Kidney glomerular epithelial cell (primary cell): ENCODE measurements around the gene TBCD.

ENCODE experiments used
- DNase-seq: peaks from one replicate; lab custom pipeline; 2025; lab: John Stamatoyannopoulos, UW

TBCD gene

DNA sequence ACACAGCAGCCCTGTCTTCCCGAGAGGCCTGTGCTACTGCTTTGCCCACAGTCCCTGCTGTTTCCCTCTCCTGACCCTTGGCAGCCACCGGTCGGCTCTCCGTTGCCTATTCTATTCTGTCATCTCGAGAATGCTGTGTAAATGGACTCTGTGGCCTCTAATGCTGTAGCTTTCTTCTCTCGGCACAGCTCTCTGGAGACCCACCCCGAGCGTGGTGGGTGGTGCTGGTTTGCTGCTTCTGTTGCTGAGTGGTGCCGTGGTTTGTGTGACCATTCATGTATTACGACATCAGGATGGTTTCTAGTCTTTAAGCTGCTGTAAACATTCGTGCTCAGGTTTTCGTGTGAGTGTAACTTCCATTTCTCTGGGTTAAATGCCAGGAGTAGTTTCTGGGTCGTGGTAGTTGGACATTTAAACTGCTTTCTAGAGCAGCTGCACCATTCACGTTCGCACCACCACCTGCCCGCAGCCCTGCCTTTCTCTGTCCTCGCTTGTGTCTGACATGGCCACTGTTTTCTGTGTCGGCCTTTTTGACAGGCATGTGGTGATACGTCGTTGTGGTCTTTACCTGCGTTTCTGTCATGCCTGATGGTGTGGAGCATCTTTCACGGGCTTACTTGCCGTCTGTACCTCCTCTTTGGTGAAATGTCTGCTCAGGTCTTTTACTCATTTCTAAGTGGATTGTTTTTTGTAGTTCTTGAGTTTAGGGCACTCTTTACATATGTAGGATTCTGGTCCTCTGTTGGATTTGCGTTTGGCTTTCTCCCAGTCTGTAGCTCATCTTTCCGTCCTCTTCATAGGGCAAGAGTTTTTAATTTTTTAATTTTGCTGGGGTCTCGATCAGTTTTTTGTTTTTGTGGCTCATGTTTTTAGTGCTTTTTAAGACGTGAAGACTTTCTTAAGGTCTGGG, 135.6 kb downstream of the TBCD start:
- no peak for DNase-seq

DNA sequence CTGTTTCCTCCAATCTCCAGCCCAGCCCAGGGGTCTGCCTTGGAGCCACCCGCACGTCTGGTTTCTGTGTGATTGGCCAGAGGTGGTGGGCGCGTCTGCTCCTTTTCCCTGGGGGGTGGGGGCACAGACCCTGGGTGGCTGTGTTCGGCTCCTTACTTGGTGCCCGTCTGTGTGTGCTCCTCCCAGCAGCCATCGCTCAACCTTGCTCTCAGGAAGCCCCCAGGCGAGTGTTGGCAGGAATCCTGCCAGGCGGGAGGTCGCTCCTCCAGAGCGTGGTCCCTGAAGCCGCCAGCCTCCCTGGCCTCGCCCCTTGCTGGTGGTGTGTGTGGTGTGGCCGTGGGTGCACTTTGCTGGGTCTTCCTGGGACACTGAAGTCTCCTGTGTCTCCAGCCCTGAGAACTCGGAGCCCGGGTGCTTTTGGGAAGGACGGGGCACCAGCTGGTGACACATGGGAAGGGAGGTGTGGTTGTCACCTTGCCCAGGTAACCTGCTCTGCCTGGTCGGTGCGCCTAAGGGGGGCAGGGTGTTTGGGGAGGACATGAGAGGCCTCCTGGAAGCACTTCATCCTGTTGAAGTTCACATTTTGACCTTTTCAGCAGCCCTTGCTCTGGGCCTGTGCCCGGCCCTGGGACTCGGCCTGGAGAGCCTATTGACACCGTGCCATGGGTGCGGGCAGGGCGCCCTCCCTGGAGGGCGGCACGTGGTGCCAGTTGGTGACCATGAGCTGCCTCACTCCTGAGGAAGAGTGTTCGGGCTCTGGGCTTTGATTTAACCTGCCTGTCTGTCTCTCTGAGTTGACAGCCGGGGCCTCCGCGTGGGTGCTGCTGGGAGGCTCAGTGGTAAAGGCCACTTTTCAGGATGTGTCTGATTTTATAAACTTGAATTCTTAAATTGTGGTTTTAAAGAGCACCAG, 137.0 kb downstream of the TBCD start:
- DNase-seq, result no peak

DNA sequence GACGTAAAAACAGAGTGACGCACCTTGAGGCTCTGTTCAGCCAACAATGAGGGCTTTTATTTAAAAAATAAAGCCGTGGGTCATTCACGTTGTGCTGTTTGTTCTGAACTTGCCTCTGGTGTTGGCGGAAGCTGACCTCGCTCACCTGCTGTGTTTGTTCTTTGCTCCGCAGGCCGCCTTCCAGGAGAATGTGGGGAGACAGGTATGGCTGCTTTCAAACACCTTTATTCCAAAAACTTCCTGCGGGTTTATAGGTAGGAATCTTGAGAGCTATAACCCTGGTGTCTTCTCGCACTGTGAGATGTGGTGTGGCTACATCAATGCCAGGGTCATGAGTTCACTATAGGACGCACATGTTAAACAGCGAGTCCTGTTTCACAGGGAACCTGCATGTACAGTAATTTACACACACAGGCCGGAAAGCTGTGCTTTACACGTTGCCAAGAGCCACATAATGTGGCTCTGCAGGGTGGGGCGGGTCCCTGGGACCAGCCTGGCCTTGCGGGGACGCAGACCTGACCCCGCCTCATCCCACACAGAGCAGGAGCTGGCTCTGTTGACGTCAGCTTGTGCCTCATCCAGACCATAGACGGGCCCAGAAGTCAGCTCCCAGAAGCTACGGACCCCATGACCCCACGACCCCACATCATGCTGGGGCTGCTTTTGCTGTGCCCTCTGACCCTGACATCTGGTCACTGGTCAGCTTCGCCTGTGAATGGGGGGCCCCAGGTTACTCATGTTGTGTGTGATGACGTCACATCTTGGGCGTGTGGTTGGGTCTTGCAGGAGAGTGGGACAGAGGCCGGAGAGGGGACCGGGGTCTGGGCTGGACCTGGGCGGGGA, 137.9 kb downstream of the TBCD start:
- no peak for DNase-seq

DNA sequence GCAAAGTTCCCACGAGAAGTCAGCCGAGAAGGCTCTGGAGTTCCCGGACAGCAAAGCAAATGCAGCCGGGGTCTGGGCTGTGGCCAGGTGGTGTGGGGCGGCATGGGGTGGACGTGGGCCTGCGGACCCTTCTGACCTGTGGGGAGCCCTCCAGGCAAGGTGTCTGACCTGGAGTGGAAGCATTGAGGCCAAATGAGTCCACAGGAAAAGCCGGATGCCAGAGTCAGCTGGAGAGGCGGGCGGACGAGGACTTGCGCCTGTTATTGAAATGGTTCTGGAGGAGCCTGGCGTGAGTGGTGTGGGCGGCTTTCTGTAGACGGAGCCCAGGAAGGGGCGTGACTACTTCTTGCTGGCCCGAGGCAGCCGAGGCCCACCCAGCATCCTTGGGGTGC, 138.5 kb downstream of the TBCD start:
- no peak for DNase-seq

DNA sequence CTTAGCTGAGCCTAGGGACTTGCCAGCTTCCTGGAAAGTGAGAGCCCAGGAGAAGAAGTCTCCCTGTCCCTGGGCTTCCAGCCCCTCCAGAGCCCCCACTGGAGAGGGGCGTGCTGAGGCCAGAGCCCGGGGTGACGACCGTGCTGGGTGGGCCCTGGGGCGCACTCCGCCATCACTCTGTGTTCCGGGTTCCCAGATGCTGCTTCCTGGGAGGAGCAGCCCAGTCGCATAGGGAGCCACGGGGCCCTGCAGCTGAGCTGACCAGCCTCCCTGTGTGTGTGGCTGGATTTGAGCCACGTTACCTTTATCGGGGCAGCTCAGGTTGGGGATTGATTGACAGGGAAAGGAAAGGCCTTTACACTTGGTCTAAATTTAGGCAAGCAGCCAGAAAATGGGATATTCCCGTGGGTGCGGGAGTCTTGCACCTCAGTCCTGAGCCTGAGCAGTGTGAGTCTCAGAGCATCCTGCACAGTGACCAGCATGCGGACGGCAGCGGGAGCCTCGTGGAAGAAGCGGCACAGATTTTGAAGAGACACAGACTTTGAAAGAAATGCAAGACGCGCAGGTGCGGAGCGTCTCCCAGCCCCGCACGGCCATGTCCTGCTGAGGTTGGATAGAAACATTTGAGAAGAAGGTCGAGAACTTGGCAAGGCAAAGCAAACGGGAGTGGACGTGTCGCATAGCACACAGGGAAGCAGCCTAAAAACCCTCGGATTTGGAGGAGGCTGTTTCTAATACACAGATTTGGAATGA, 139.2 kb downstream of the TBCD start:
- DNase-seq, result no peak

DNA sequence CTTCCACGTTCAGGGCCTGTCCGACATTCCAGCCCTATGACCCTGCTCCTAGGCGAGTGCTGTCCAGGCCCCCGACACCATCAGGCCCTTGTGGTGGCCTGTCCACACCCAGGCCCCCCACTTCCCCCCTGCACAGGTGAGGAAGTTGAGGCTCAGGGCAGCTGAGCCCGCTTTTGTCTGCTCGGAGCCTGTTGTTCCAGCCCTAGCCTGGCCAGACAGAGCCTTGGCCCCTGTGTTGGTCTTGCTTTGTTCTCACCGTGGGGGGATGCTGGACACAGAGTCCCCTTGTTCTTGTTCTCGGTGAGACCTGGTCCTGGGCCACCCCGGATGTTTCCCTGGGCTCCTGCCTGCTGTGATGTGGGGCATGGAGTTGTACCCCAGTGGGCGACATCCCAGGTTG, 140.0 kb downstream of the TBCD start:
- no peak for DNase-seq

DNA sequence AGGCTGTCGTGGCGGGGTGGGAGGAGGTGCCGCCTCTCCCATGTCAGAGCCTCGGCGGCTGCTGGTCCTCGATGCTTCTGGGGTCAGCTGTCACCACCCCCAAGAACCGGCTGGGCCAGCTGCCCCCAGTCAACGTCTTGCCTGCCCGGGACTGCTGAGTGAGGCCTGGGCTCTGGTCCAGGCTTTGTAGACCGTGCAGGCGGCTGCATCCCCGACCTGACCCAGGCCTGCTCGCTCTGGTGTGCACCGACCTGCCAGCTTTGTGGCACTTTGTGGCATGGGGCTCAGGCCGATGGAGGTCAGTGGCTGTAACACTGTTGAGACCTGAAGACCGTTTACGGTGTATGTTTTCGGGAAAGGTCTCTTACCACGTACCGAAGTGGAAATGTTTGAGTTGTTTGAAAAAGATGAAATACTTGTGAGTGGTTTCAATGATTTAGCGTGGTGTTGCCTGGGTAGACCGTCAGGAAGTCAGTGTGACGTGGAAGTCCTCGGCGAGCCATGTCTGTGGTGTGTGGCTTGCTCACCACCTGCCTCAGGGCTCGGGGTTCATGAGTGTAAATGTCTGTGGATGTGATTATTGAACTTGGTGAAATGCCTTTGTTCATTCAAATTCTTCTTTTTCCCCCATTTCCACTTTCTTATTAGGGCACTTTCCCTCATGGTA, 141.2 kb downstream of the TBCD start:
- DNase-seq, result no peak

DNA sequence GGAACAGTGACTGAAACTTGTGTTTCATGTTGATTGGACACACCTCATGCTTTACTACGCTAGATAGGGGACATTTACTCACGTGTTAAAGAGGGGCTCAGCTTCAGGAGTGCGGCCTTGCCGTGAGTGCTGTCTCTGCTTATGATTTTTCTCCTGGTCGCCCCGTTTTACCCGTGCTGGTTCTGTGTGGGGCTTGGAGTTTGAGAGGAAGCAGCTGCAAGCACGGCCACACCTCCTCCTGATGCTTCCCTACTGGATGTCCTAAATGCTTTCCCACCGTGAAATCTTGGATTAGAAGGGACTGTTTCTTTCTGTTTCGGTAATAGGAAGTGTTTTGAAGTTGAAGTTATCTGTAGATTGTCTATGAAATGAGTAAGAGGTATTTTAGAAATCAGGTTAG, 141.9 kb downstream of the TBCD start:
- no peak for DNase-seq

DNA sequence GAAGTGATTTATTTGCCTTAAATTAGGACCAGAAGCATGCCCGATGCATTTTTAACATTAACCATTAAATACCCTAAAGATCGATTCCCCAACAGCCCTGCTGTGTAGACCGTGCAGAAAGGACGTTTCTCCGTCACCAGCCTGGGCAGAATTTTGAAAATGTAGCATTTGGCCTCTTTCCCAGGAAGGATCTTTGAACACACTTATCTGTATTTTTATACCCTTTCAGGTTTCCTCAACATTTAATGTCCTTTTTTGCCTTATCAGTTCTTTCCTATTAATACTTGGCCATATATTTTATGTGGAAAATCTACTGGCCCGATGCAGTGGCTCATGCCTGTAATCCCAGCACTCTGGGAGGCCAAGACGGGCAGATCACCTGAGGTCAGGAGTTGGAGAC, 142.5 kb downstream of the TBCD start:
- DNase-seq, result no peak

DNA sequence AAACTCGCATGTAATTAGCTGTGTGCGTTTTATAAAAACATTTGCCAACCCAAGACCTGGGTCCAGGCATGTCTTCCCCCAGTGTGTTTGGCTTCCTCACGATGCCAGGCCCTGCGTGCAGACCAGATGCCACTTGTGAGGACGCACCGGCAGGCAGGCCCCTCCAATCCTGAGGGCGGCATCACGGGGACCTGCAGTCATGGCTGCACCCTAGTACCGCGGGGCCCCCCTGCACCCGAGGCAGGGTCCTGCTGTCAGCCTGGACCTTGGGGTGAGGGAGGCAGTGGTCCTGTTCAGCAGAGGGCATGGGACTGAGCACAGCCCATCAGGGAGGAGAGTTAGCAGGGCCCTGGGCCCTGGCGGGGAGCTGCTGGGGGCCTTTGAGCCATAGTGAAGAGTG, 143.2 kb downstream of the TBCD start:
- no peak for DNase-seq

DNA sequence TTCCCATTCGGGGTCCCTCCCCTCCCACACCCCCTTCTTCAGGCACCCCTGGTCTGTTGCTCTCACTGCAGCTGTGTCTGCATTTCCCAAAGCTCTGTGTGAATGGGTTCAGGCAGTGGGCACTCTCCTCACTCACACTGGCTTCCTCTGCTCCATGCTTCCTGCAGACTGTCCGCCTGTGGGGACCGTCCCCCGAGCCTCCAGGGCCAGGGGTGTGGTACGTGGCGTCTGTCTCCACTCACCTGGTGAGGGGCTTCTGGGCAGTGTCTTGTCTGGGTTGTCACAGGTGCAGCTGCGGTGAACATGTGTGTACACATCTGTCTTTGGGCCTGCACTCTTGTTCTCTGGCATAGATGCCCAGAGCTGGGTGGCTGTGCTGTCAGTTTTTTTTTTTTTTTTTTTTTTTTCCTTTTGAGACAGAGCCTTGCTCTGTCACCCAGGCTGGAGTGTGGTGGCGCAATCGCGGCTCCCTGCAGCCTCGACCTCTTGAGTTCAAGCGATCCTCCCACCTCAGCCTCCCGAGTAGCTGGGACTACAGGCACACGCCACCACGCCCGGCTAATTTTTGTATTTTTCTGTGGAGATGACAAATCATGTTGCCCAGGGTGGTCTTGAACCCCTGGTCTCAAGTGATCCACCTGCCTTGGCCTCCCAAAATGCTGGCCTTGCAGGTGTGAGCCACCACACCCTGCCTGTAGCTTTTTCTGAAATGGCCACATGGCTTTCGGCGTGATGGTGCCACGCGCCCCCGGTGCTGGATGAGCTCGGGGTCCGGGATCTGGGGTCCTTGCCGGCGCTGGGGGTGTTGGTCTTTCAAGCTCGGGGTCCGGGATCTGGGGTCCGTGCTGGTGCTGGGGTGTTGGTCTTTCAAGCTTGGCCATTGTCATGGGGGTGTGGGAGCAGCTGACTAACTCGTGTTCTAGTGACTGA, 144.5 kb downstream of the TBCD start:
- DNase-seq, result no peak

DNA sequence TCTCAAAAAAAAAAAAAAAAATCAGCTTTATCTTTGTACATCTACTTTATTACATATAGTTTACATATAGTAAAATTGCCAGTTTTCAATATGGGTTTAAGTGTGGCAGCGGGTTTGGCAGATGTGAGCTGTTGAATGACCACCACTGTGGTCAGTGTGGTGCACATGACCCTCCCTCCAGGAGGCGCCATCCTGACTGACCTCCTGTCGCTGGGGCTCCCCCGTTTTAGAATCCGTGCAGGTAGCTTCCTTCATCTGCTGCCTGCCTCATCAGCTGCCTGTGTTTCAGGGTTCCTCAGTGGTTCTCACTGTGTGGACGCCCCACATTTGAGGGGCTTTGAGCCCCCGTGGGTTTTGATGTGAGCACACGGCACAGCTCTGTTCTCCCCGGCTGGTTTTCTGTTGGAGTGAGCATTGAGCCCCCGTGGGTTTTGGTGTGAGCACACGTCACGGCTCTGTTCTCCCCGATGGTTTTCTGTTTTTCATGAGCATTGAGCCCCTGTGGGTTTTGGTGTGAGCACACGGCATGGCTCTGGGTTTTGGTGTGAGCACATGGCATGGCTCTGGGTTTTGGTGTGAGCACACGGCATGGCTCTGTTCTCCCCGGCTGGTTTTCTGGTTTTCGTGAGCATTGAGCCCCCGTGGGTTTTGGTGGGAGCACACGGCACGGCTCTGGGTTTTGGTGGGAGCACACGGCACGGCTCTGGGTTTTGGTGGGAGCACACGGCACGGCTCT, 145.8 kb downstream of the TBCD start:
- no peak for DNase-seq

DNA sequence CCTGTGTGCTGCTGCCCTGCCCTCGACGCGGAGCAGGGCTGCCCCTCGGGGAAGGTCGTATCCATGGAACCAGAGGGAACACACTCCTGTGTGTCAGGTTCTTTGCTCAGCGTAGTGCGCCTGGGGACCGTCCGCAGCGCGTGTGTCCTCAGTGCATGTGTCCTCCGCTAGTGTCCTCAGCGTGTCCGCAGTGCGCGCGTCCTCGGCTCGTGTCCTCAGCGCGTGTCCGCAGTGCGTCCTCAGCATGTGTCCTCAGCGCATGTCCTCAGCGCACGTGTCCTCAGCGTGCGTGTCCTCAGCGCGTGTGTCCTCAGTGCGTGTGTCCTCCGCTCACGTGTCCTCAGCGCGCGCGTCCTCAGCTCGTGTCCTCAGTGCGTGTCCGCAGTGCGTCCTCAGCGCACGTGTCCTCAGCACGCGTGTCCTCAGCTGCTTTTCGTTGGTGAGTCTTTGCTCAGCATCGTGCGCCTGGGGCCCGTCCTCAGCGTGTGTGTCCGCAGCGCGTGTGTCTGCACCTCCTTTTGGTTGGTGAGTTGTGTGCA, 147.2 kb downstream of the TBCD start:
- no peak for DNase-seq

DNA sequence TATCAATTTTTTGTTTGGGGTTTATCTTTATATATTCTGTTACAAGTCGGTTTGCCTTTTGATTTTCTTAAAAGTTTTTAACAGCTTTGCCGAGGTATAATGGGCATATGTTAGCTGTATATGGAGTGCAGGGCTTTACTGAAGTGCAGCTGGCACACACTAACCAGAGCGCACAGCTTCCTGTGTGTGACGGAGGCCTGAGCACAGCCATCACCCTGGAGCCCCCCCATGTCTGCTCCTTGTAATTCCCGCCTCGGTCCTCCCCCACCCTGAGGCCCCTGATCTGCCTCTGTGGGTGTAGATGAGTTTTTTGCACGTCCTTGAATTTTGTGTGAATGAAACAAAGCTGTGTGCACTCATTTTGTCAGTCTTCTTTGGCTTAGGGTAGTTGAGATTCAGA, 148.1 kb downstream of the TBCD start:
- no peak for DNase-seq

DNA sequence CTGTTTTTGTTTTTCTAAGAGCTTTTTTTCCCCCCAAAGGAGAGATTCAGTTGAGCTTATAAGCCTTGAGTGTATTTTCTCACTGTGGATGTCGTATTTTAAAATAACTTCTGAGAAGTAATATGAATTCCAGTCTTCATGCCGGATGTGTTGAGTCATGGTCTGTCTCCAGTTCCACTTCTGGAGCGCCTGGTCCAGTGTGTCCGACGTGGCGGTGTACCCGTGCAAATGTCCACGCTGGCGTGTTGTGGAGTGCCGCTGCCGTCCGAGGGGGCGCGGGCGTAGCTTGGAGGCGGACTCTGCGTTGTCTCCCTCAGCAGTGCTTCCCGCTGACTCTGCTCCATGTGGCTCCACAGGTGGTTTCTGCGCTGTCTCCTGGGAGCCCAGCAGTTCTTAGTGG, 148.9 kb downstream of the TBCD start:
- DNase-seq, result no peak

DNA sequence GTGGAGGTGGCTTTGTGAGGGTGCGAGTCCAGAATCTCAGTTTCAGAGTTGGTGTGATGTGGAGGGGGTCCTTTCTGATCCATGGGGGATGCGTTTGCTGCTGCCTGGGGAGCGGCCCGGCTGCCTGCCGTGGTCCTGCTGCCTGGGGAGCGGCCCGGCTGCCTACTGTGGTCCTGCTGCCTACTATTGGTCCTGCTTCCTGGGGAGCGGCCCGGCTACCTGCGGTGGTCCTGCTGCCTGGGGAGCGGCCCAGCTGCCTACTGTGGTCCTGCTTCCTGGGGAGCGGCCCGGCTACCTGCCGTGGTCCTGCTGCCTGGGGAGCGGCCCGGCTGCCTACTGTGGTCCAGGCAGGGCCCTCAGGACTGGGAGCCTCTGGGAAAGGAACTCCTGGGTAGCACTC, 149.5 kb downstream of the TBCD start:
- DNase-seq, result no peak

DNA sequence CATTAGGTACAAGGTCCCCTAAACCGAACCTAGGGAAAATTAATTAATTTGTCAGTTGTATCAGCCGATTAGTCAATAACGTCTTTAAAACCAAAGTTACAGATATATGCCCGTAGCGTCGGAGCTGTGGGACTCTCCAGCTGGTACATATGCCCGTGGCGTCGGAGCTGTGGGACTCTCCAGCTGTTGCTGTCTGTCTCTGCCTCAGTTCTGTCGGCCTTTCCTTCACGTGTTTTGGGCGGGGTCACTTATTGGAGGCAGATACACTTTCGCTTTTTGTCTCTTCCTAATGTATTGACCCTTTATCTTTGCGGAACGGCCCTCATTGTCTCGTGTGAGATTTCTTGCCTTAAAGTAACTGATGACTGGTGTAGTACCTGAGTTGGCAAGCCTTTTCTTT, 150.0 kb downstream of the TBCD start:
- no peak for DNase-seq

DNA sequence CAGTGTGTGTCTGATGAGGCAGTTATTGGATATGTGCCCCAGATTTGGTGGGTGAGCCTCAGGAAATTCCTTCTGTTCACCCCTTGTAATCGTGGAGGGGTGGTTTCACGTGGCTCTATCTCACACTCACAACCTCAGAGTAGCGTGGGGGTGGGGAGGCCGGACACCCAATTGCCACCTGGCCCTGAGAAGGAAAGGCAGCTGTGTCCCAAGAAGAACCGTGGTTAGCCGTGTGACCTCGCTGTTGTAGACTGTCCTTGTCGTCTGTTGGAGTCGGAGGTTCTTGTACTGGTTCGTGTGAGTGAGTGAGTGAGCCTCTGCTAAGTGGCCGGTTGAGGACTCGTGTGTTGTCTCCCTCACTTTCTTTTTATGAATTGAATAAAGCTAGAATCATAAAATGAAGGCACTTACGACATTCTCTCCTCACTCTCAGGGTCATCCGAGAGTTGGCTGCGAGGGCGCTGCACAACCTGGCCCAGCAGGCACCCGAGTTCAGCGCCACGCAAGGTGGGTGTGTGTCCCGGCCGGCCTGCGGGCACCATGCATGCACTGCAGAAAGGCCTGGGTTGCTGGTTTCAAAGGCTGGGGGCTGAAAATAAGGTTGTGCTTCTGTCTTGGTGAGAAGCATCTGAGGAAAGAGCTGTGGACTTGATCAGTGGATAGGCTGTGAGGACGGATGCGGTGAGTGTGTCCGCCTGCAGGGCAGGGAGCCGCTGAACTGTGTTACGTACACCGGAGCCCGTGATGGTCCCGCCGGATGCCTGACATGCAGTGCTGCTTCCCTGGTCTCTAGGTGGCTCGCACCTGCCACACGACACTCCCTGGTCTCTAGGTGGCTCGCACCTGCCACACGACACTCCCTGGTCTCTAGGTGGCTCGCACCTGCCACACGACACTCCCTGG, 151.4 kb downstream of the TBCD start:
- no peak for DNase-seq
